ENCODE data around the gene CERT1.

CERT1 gene

DNA sequence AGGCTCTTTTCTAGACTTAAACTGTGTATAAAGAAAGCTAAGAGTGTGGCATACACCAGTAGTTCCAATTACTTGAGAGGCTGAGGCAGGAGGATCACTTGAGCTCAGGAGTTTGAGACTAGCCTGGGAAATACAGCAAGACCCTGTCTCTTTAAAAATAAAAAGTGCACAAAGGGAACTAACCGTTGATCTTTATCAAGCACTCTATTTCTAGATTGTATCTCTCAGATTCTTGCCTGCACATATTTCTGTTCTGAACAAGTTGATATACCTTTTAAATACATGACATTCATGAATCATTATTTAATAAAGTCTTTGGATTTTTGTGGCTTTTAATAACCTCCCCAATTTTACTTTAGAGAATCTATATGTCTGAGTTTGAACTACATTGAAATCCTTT is 127.2 kb downstream of the CERT1 start:
- DNase-seq = no peak

- DNase-seq = no peak
Observed at GRCh38 chr5:75381456-75381855, 130.0 kb downstream of the CERT1 start.

DNA sequence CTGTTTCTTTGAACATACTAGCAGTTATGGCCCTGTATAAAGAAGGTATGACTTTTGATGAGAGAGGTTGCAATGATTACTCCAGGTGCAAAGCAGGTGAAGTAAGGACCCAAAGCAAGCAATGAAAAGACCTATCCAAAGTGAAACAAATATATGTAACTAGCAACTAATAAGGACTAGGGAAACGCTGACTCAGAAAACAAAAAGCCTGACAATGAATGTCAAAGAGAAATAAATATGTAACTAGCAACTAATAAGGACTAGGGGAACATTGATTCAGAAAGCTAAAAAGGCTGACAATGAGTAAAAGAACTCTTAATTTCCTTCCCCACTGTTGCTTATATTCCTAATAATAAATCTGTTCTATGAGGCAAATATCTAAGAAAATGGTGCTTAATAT is 131.3 kb downstream of the CERT1 start:
- no peak for DNase-seq

GRCh38 chr5:75375414-75375813 is 136.0 kb downstream of the CERT1 start:
- DNase-seq = no peak

GRCh38 chr5:75374394-75374814 is 137.0 kb downstream of the CERT1 start:
- no peak for DNase-seq

DNA sequence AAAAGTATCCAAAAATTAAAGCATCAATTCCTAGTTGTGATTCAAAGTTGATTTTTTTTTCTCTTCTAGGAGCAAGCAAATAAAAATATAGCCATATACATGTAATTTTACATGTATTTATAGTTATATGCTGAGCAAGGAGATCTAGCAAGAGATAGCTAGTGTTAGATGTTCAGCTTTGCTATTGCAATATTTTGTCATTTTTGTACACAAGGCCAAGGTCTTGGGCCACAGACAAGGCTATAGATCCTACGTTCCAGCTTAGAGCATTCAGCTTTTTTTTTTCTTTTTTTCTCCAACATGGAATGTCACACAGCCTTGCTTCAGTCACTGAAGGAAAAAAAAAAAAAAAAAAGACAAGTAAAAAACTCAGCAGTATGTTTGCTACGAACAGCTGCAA is 137.6 kb downstream of the CERT1 start:
- DNase-seq = no peak

DNA sequence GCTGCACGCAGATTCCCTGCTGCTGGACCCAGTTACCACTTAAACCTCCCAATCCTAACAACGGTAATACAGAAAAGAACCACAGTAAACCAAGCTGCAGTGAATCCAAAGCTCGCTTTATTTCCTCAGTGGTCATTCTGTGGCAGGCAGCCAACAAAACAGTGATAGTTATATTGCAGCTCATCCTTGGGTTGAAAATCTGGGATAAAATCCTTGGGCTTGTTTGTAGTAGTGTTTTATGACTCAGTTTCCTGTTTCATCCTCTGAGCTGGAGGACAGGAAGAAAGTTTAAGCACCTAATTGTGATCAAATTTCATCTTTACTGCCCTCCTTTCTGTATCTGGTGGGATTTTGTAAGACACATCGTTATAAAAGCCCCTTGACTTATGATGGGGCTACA is 143.0 kb downstream of the CERT1 start:
- DNase-seq = no peak

DNA sequence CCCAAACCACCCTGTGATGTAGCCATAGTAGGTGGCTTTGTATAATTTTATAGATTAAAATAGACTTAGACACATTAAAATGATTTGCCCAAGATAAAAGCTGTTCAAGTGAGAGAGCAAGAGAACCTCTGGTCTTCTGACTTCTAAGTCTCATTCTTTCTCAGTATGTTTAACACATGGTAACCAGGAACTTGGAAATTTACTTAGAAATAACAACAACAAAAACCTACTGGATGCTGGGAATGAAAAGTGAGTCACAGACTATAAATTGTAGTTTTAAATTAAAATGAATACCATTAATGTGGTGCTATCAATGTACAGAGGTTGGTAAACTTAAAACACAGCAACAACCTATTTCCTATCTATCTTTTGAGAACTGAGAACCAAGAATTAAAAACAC is 144.0 kb downstream of the CERT1 start:
- no peak for DNase-seq

DNA sequence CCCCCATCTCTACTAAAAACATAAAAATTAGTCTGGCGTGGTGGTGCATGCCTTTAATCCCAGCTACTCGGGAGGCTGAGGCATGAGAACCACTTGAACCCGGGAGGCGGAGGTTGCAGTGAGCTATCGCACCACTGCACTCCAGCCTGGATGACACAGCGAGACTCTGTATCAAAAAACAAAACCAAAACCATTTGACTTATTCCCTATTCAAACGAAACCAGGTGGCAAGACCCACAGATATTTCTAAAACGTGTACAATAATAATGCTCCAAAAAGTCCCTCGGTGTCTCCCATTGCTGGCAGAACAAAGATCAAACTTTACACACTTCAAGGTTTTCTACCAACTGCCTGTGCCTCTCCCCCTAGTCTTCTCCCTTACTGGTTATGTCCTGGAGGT is 144.6 kb downstream of the CERT1 start:
- DNase-seq = no peak

- DNase-seq = no peak
Observed at GRCh38 chr5:75365740-75366139, 145.7 kb downstream of the CERT1 start.

GRCh38 chr5:75364571-75365280 is 146.7 kb downstream of the CERT1 start:
- DNase-seq = no peak

GRCh38 chr5:75363726-75364495 is 147.5 kb downstream of the CERT1 start:
- no peak for DNase-seq

DNA sequence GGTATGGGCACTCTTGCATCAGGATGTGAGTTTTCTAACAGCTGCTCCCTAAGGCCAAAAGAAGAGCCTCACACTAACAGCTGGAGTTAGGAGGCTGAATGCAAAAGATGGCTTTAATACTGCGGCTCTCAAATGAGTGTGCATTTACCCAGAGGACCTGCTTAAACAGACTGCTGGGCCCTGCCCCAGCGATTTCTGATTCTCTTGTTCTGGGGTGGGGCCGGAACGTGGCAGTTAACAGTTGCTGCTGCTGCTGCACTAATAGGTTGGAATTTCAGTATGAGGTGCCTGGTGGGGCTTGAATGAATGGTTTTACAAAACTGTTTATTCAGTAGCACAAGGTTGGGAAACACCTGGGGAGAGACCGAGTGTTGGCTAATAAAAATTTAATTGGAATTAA is 148.3 kb downstream of the CERT1 start:
- no peak for DNase-seq

GRCh38 chr5:75362474-75362975 is 148.9 kb downstream of the CERT1 start:
- no peak for DNase-seq

DNA sequence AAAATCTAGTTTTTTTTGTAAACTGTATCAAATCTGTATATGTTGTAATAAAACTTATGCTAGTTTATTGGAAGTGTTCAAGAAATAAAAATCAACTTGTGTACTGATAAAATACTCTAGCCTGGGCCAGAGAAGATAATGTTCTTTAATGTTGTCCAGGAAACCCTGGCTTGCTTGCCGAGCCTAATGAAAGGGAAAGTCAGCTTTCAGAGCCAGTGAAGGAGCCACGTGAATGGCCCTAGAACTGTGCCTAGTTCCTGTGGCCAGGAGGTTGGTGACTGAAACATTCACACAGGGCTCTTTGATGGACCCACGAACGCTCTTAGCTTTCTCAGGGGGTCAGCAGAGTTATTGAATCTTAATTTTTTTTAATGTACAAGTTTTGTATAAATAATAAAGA is 150.1 kb downstream of the CERT1 start:
- DNase-seq = no peak

- DNase-seq = no peak
Observed at GRCh38 chr5:75358117-75358516, 153.3 kb downstream of the CERT1 start.

DNA sequence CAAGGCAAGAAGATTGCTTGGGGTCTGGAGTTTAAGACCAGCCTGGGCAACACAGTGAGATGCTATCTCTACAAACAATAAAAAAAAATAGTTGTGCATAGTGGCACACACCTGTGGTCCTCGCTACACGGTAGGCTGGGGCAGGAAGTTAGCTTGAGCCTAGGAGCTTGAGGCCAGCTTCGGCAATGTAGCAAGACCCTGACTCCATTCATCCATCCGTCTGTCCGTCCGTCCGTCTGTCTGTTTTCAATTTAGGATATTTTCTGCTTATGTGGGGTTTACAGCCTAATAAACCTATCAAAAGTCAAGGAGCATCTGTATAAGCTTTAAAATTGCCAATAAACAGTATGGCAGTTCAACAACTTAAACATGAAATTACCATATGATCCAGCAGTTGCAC is 154.7 kb downstream of the CERT1 start:
- no peak for DNase-seq

DNA sequence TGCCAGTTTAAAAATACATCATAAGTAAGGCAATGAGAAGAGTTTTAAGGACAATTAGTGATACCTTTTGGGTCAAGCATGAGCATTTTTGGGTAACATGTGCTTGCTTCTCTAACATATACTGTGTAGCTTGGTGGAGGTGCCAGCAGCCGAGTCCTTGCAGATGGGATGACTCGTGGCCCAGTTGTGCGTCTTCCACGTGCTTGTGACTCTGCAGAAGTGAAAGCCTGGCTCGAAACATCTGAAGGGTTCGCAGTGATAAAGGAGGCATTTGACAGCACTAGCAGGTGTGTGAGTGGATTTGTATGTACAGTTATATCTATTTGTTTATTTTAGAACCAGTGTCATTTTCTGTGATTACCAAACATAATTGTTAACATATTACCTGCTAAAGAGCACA is 156.2 kb downstream of the CERT1 start:
- no peak for DNase-seq

DNA sequence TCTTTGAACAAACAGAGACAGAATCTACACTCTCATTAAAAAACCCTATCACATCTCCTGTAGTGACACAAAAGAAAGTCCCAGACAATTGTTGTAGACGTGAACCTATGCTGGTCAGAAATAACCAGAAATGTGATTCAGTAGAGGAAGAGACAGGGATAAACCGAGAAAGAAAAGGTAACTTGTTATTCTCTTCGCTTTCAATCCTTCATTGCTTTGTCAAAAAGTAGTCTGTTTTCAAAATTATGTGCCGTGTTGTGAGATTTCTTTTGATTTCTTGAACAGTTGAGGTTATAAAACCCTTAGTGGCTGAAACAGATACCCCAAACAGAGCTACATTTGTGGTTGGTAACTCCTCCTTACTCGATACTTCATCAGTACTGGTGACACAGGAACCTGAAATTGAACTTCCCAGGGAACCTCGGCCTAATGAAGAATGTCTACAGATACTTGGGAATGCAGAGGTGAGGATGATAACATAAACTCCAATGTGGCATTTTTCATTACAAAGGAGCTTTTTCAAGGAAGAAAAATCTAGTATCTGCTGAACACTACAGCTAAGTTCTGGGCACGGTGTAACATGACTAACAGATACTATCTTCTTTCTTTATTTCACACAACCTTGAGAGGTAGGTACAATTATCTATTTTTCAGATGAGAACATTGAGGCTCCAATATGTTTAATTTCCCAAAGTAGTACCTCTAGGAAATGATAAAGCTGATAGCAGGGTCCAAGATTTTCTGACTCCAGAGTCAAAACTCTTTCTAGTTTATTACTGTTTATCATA is 160.1 kb downstream of the CERT1 start:
- no peak for DNase-seq

DNA sequence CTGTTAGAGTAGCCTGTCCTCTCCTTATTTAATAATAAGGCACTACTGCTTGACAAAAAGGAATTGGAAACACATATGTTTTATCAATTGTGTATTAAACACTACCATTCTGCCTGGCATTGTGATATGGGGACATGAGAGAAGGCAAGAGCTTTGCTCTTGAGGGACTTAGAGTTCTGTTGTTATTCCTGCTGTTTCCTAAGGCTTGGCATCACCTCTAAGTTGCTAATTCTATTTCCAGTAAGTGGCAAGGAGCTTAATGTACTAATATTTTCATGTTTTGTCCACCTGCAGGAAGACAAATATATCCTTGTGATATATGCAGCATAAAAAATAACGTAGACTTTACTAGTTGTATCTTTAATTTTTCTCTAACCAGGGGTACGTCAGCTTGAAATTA is 161.8 kb downstream of the CERT1 start:
- no peak for DNase-seq

DNA sequence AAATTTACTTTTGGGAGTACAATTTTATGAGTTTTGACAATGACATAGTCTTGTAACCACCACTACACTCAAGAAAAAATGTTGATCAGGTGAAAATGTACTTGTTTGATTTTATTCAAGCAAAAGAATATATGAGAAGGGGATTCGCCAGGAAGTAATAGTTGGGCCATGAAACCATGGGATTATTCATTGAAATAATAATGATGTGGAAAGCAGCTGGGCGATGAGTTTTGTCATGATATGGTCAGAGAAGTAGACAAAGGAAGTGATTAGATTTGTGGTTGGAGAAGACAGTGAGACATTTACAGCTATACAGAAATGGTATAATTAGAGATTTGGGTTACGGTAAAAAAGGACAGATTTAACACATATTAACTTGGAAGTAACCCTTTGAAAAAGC is 163.2 kb downstream of the CERT1 start:
- DNase-seq = no peak

GRCh38 chr5:75342836-75343235 is 168.6 kb downstream of the CERT1 start:
- DNase-seq = no peak

DNA sequence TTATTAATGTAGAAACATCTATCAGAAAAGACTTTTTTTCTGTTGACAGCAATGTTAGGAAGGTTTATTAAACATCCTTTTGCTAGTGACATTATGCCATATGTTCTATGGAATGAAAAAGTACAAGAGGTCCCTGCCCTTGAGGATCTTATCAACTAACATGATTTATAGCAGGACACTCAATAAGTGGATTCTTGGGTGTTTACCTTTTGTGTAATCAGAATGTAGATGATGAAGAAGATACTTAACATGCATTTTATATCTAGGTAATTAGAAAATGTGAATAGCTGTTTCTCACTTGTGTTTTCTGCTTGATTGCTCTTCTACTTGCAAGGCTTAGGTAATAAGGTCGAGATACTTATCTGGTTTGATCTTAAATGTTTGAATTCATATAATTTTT is 169.5 kb downstream of the CERT1 start:
- DNase-seq = no peak
